ENCODE results near the gene MYH10.

DNA sequence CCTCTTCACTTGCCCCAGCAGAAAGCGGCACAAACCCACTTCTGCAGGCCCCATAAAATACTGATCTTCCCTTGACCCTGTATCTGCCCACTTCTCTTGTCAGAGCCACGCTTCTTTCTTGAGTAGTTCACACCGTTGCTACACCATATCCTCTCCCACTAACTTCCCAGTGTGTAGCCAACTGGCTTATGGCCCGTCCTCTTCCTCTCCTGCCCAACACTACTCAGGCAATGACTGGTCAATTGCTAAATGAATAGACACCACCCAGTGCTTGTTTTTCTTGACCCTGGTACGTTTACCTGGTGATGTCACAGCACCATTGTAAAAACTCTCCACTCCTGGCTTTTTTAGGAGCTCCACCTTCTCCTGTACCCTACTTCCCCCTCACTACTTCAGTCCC lies 107.9 kb downstream of the MYH10 start:
- TF ChIP-seq, protein P1, sequence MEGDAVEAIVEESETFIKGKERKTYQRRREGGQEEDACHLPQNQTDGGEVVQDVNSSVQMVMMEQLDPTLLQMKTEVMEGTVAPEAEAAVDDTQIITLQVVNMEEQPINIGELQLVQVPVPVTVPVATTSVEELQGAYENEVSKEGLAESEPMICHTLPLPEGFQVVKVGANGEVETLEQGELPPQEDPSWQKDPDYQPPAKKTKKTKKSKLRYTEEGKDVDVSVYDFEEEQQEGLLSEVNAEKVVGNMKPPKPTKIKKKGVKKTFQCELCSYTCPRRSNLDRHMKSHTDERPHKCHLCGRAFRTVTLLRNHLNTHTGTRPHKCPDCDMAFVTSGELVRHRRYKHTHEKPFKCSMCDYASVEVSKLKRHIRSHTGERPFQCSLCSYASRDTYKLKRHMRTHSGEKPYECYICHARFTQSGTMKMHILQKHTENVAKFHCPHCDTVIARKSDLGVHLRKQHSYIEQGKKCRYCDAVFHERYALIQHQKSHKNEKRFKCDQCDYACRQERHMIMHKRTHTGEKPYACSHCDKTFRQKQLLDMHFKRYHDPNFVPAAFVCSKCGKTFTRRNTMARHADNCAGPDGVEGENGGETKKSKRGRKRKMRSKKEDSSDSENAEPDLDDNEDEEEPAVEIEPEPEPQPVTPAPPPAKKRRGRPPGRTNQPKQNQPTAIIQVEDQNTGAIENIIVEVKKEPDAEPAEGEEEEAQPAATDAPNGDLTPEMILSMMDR (IDR thresholded peaks at IDR 0.05) = no peak
- TF ChIP-seq POLR2A (IDR thresholded peaks at IDR 0.05) = no peak
